DMS 273 (cell line): ENCODE results near the gene NT5C1B.
"Not testable (repeated sequence)": the region's sequence is repeated elsewhere in the genome, so short reads cannot be mapped to it uniquely, and the experiment has no call there.

Experiments
- DNase-seq: peaks from one replicate; lab custom pipeline; 2025; ENCODE audit not compliant: unreplicated experiment; lab: John Stamatoyannopoulos, UW

NT5C1B gene

DNA sequence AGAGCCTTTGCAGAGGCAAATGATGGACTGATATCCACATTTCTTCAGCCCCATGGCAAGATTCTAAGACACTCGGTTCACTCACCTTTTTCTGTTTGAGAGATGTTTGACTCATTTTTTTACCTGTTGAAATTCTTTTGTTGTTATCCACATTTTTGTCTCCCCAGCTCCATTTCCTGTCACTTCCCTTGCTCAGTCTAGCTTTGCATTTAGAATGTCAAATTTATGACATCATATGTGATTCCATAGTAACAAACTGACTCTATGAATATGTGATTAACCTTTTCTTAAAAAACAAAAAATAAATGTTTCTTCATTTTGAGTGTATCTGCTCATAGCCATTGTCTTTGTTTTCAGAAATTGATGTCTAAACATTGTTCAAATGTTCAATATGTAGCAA is at the start of gene NT5C1B:
Gene NT5C1B, minus strand, starts transcription at position 216 of the 400 bp plus-strand sequence. Its CDS starts 101 bp downstream, at position 115.
- no peak for DNase-seq

DNA sequence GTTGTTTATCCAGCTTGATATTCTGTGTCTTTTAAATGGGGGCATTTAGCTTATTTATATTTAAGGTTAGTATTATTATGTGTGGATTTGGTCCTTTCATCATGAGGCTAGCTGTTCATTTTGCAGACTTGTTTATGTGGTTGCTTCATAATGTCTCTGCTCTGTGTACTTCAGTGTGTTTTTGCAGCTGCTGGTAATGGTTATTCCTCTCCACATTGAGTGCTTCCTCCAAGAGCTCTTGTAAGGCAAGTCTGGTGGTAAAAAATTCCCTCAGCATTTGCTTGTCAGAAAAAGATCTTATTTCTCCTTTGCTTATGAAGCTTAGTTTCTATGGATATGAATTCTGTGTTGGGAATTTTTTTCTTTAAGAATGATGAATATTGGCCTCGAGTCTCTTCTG is 47.8 kb upstream of the NT5C1B start:
- no peak for DNase-seq

DNA sequence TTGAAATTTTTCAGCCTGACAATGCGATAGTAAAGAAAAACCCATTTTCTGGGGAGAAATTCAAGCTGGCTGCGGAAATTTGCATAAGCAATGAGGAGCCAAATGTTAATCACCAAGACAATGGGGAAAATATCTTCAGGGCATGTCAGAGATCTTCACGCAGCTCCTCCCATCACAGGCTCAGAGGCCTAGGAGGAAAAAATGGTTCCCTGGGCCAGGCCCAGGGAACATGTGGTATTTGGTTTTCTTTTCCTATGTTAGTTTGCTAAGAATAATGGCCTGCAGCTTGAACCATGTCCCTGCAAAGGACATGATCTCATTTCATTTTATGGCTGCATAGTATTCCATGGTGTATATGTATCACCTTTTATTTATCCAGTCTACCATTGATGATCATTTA is 43.3 kb upstream of the NT5C1B start:
- not testable (repeated sequence) for DNase-seq

DNA sequence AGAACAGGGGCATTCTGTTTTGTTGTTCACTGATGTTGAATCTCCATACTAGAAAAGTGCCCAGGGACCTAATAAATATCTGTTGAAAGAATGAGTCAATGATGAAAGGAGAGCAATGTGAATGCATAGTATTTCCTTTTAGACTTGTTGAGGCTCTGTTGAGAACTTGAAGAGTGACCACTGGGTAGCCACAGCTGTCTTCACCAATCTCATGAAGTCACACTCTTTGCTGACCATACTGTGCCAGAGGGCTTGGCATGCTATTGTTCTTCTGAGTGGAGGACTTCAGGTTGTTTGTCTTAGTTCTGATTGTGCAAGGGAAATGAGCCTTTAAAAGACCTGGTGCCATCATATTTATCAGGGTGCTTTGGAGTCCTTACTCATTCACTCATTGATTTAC is 41.6 kb upstream of the NT5C1B start:
- no peak for DNase-seq

DNA sequence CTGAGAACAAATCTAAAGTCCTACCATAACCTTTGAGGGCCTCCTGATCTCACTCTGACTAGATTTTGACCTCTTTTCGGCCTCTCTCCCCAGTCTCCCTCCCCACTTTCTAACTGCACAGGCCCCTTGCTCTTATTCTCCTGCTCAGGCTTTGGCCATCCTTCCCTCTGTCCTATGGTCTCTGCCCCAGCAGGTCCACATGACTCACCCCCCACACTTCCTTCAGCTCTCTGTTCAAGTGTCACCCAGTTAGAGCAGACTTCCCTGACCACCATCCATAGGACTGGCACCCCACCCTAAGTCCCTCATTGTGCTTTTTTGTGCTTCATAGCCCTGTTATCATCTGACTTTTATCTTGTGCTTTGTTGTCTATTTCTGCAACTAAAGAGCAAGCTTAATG is 41.2 kb upstream of the NT5C1B start:
- no peak for DNase-seq

DNA sequence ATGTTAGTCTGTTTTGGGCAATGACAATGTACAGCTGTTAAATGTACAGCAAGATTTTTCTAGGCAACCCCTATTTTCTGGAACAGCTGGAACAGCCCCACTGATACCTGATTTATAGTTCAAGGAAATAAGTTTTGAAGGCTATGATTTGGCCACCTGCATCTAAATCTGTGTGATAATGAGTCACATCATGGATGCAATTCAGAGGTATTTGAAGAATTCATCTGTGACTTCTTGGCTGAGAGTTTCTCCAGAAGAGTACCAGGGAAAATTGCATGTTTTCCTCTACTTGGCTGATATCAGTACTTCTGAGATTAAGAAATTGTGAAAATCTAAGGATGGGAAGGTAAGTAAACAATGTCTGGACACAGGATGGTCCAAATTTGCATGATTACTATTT is 40.7 kb upstream of the NT5C1B start:
- no peak for DNase-seq

DNA sequence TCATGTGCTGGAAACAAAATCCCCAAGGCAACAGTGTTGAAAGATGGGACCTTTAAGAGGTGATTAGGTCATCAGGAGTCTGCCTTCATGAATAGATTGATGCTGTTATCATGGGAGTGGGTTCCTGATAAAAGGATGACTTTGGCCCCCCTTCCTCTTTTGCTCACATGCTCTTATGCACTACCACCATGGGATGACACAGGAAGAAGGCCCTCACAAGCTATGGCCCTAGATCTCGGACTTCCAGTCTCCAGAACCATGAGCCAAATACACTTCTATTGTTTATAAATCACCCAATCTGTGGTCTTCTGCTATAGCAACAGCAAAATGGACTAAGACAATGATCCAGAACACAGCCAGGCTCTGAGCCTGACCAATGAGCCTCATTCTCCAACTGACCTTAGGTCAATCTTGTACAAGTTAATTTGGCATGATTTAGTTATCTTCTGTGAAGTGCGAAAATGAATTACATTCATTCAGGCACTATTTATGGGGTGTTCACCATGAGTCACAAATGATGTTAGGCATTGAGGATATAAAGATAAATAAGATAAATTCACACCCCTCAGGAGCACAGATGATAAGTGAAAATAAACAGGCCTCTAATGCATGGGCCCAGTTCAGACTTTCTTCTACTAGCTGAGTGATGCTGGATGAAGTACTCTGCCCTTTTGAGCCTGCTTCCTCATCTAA is 37.7 kb upstream of the NT5C1B start:
- no peak for DNase-seq

DNA sequence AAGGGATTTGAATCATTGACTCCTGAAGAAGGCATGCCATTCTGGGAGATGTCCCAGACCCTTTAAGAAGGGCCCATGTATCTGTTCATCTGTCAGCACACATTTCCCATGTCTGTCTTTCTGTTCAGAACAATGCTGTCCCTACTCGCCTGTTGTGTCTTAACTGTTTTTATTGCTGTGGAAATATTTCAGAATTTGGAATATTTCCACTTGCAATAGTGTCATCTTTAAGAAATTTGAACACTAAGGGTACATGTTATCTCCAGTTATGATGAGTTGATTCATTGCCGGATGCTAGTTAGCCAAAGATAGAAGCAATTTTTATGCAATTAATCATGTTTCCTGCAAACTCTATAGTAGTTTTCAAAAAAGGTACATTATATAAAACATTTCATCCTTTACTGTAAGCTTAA is 36.9 kb upstream of the NT5C1B start:
- DNase-seq: no peak

DNA sequence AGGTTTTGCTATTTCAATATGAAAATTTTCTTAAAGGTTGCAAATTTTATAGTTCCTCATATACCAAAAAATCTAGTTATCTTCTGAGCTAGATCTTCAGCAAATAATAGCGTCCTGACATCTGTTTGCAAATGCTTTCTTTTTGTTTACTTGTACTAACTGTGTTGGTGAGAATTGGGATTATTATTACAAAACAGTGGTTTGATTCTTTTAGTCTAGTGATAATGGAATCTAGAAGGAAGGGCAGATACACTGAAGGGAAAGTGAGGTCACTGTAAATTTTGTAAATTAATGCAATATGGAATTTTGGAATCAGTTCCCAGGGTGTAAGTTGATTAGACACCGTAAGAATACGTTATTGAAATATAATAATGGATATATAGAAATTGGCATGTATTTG is 36.2 kb upstream of the NT5C1B start:
- no peak for DNase-seq

DNA sequence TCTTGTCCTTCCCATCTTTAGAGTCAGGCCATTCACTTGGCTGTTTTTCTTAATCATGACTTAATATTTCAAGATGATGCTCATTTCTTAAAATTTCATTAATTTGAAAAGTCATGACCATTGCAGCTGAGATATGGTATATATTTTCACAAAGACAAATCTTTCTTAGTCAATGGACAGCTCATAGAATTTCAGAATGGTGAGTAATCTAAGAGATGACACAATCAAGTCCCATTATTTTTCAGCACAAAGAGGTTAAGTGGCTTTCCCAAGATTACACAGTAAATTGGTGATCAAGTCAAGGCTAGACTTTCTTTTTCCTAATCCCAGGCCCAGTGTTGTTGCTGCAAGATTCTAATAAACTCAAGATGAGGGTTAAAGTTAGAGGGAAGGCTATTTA is 34.4 kb upstream of the NT5C1B start:
- no peak for DNase-seq

DNA sequence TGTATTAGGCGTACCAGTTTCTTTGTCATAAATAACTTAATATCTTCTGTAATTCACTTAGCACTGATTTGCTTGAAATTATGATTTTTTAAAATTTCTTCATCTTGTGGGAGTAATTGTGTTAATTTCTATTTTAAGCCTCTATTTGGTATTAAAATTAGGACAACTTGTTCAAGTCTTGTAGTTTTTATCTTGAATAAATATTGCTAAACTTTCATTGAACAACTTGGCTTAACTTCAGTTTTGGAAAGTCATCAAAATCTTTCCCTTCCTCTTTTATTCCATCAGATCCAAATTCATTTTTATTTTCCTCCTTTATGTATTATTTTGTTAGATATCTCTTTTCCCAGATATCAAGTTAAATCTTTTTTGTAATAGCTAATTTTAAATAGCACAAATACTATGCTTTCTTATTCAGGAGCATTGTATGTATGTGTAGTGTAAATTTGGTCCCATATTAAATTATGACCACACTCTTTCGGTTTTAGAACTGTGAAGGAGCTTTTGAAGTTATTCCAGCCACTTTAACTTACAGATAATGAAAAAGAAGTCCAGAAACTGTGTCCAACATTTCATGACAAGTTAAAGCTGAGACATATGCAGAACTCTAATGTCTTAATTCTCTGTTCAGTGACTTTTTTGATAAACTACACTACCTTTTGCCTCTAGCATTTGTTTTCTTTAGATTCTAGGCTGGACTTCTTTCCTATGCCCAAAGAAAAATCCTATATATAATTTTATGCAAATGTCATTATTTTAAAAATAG is 31.7 kb upstream of the NT5C1B start:
- no peak for DNase-seq

DNA sequence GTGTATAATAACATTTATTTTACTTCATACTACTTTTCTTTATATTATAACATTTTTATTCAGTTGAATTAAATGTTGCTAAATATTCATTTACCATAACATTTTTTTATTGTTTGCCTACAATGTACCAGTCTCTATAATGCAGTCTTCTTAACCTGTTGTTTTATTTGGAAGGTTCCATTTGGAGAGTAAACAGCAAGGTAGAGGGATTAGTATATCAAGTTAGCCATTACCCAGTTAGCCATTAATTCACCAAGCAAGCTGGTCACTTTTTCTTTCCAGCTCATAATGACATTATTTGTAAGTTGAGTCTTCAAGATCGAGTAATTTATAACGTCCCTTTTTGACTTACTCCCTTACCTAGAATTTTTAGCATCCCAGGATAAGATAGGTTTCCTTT is 29.7 kb upstream of the NT5C1B start:
- DNase-seq: no peak

DNA sequence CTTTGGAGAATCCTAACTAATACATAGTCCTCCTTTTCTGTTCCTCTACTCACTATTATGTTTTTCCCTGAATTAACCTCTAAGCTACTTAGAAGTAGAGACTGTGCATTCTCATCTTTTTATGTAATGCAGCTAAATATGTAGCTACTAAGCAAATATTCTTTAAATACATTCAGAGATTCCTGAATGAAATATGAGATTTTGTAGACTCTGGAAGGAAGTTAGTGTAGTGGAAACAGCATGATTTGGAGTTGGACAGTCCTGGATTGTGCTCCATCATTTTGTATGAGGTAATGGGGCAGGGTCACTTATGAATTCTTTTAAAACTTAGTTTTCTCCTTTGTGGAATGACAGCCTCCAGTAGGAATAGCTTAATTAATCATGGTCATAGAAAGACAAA is 24.7 kb upstream of the NT5C1B start:
- no peak for DNase-seq

DNA sequence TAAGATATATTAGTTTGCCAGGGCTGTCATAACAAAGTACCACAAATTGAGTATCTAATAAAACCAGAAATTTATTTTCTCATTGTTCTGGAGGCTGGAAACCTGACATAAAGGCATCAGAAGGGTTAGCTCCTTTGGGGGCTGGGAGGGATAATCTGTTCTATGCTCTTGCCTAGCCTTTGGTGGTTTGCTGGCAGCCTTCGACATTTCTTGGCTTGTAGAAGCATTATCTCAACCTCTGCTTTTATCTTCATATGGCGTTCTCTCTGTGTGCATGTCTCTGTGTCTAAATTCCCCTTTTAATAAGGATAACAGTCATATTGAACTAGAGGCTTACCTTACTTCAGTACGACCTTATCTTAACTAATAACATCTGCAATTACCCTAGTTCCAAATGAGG is 22.8 kb upstream of the NT5C1B start:
- no peak for DNase-seq

DNA sequence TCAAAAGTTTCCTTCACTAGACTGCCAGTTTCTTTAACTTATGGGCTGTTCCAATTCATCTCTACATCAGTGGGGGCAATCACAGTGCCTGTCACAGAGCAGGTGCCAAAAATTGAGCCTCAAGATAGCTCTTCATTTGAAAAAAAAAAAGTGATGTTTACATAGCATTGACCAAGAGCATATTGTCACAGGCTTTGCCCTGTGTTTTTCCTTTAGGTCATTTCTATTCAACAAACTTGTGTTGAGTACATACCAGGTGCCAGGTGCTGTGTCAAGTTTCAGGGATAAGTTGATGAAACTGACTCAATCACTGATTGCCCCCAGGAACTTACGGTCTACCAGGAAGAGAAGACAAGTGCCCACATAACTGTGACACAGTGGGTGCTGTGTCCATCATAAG is 22.2 kb upstream of the NT5C1B start:
- no peak for DNase-seq

DNA sequence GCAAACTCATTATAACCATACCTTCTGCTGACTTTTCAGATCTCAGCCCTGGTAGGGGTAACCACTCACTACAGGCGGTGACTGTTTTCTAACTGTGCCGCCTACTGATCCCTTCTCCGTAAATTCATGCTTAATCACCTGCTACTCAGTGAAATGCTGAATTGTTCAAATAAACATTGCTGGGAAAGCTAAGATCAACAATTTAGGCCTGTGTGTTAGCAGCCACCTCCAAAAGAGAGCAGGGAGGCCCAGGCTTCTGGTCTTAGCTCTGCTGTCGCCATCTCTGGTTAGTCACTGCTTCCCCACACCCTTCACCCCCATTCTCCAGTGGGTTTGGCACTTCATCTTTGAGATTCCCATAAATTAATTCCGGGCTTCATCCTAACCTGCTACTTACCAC is 21.8 kb upstream of the NT5C1B start:
- no peak for DNase-seq

DNA sequence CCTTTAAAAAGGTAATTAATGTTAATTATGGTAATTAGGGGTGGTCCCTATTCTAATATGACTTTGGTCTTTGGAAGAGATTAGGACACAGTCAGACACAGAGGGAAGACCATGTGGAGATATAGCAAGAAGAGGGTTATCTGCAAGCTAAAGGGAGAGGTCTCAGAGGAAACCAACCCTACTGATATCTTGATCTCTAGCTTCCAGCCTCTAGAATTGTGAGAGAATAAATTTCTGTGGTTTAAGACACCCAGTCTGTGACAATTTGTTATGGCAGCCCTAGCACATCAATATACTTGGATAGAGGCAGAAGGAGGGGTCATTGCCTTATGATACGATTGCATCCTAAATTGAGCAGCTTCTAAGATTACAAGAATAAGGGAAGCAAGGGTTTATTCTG is 21.3 kb upstream of the NT5C1B start:
- no peak for DNase-seq

DNA sequence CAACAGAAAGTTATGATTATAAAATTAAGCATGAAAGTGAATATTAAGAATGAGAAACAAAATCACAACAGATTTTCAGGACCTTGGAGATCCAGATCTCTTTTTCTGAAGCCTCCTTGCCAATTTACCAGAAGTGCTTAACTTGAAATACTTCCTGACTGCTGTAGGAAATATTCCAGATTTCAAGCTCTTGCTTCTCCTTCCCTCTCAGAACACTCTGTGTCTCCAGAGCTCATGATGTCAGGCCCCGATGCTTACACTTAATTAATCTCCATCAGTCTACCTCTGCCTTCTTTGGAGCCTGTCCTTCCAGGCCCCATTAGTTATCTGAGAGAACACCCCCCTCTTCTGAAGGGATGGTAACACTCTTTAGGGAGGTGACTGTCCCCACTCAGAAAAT is 20.7 kb upstream of the NT5C1B start:
- no peak for DNase-seq

DNA sequence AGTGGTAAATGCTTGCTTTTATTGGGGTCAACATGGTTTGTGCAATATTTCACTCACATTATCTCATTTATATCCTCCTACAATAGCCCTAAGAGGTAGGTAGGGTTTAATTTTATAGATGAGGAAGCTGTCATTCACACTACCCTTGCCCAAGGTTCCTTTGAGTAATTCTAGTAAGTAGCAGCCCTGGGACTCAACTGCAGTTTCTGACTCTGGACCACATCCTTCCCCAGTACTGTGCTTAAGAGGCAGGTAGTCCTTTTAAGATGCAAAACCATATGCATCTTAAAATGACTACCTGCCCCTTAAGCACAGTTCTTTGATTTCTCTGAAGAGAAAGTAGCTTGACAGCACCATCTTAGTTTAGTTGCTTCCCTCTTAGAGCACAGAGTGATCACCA is 15.7 kb upstream of the NT5C1B start:
- no peak for DNase-seq

DNA sequence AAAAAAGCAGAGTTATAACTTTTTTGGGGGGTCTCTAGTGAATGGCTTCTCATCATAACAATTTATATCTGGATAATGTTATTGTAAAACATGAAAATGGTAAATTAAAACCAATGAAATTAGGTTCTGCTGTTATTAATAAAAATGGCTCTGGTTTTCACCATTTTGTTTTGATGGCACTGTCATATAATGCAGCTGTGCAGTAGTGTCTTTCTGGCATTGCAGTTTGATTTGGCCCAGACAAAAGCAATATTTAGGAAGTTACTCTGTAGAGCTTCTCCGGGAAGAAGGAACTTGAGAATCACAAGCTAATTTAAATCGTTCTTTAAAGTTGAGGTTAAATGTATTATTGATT is 15.1 kb upstream of the NT5C1B start:
- no peak for DNase-seq

DNA sequence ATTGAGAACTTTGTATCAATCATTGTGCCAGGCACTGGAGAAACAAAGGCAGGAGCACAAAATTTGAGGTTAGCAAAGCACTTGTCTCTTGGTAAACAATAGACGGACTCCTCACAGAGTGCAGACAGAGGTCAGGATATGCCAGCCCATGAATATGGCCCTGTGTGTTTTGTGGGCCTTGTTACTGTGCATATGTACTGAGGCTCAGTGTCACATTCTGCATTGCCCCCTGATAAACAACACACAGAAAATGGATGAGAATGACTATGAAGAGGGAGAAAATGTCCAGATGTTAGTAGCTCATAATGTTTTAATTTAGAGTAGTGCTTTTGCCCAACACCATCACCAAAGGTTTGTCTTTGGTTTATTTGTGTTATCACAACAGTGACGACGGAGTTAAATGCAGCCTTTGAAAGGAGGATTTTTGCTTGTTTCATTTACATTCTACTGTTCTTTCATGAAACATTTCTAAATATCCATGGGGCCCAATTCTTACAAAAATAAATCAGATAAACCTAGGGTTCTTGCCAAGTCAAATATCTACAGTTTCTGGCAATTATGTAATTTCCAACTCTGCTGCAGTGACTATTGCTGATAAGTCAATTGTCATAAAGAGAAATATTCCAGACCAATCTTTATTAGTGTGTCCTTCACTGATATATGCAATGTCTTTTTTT is 14.6 kb upstream of the NT5C1B start:
- no peak for DNase-seq

DNA sequence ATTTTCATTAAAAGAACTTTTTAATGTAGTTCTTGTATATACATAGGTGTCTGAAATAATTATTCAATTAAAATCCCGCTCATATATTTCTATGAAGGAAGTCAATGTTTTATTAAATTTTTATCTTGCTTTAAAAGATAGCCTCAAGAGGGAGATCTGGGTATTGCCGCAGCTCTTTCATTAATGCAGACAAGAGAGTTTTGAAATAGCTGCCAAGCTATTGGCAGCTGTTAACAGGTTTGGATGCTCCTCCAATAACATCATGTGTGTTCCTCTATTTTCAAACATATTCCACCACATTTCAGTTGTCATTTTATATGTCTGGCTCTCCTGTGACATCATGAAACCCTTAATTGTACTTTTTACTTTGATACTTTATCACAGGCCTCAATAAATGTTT is 12.9 kb upstream of the NT5C1B start:
- no peak for DNase-seq
